Endothelial cell of umbilical vein (primary cell): ENCODE measurements around the gene SHROOM4. TPM values are rescaled to one million over a fixed set of nuclear protein-coding genes. Genes with fewer than 3 reads are reported as not detected.

Experiments used
- BruUV-seq: library from RNA; stranded (reverse); fragments of 400-500 nt; replicated peaks from 2 replicates; lab custom pipeline; 2021; lab: Mats Ljungman, UMichigan
- CTCF ChIA-PET: fragments of 300-600, 350-600 bp; sonication (Branson Sonifier 250); formaldehyde crosslinking; loops from one replicate; lab custom pipeline; 2021; ENCODE audit warnings: antibody characterized with exemption, inconsistent platforms; lab: Charles Lee
- POLR2A ChIA-PET: fragments of 300-600, 350-600 bp; sonication (Branson Sonifier 250); formaldehyde crosslinking; loops from one replicate; lab custom pipeline; 2021; ENCODE audit warnings: antibody characterized with exemption, inconsistent platforms; lab: Charles Lee
- DNase-seq: peaks from one replicate; pipeline ENCODE4 v3.0.0-alpha.2; 2011; ENCODE audit warnings: low read depth, low spot score
- FAIRE-seq: peaks from 2 replicates; lab custom pipeline; 2011; peaks lifted over from hg19 to GRCh38; lab: Jason Lieb, UNC
- H2AFZ ChIP-seq: 2 replicates; pipeline ENCODE4 v1.6.0; 2012; ENCODE audit warnings: low read depth, low read length, control low read depth, inconsistent platforms
- H3K27ac ChIP-seq: 2 replicates; pipeline ENCODE4 v1.5.1; 2011; ENCODE audit warnings: low read depth, mild to moderate bottlenecking, control low read depth, low read length, moderate library complexity; ENCODE audit not compliant: insufficient read depth
- H3K27me3 ChIP-seq, 2 experiments: 2 replicates each; pipeline versions ENCODE4 v1.6.0 to v1.6.1; 2011; ENCODE audit warnings: low read length in 2 of 2, mixed read lengths in 1 of 2; ENCODE audit not compliant: control insufficient read depth in 2 of 2, insufficient read depth in 2 of 2
- H3K36me3 ChIP-seq, 2 experiments: 2 replicates in 1 of 2; 3 replicates in 1 of 2; pipeline ENCODE4 v1.5.1; 2011; ENCODE audit warnings: low read length in 2 of 2, mild to moderate bottlenecking in 1 of 2, moderate library complexity in 1 of 2; ENCODE audit not compliant: control insufficient read depth in 2 of 2, insufficient read depth in 2 of 2; ENCODE audit errors: extremely low read depth in 1 of 2
- H3K4me1 ChIP-seq: 3 replicates; pipeline ENCODE4 v1.5.1; 2011; ENCODE audit warnings: mild to moderate bottlenecking, low read length; ENCODE audit not compliant: control insufficient read depth, insufficient read depth; ENCODE audit errors: extremely low read depth
- H3K4me2 ChIP-seq: 2 replicates; pipeline ENCODE4 v1.6.1; 2011; ENCODE audit warnings: low read length, control low read depth, mixed read lengths; ENCODE audit not compliant: insufficient read depth
- H3K4me3 ChIP-seq, 3 experiments: fragments of 200-600 bp in 1 of 3; sonication (generic), shearing (Covaris generic) in 1 of 3; replicated peaks in 1 of 3; 2 replicates each; pipeline ENCODE4 v1.5.1; 2011 to 2016; ENCODE audit warnings: control low read depth in 3 of 3, low read length in 3 of 3, mild to moderate bottlenecking in 2 of 3, inconsistent platforms in 1 of 3, low read depth in 1 of 3, moderate library complexity in 1 of 3; ENCODE audit not compliant: insufficient read depth in 1 of 3
- H3K79me2 ChIP-seq: 2 replicates; pipeline ENCODE4 v1.6.0; 2012; ENCODE audit warnings: low read length, inconsistent platforms; ENCODE audit not compliant: control insufficient read depth, insufficient read depth
- H3K9ac ChIP-seq: replicated peaks from 2 replicates; pipeline ENCODE3; 2011; ENCODE audit warnings: low read length, control low read depth; ENCODE audit not compliant: insufficient read depth; ENCODE audit errors: extremely low read depth
- H3K9me1 ChIP-seq: replicated peaks from 3 replicates; pipeline ENCODE4 v1.6.0; 2011; ENCODE audit warnings: mild to moderate bottlenecking, low read length; ENCODE audit not compliant: control insufficient read depth, insufficient read depth; ENCODE audit errors: extremely low read depth
- H3K9me3 ChIP-seq: replicated peaks from 2 replicates; pipeline ENCODE4 v1.5.1; 2012; ENCODE audit warnings: low read length, inconsistent platforms; ENCODE audit not compliant: control insufficient read depth, insufficient read depth
- H4K20me1 ChIP-seq: replicated peaks from 2 replicates; pipeline ENCODE3; 2011; ENCODE audit warnings: mild to moderate bottlenecking, low read length; ENCODE audit not compliant: control insufficient read depth, insufficient read depth; ENCODE audit errors: extremely low read depth
- CTCF ChIP-seq, 2 donors: IDR thresholded peaks; 1 replicate in 1 of 2; 2 replicates in 1 of 2; pipeline ENCODE4 v1.5.1; 2011; ENCODE audit warnings: low read length in 2 of 2, mild to moderate bottlenecking in 2 of 2, moderate library complexity in 2 of 2, control low read depth in 1 of 2, inconsistent platforms in 1 of 2, low read depth in 1 of 2; ENCODE audit not compliant: insufficient read depth in 1 of 2; ENCODE audit errors: extremely low read depth in 1 of 2
- EZH2 ChIP-seq: IDR thresholded peaks from 2 replicates; pipeline ENCODE4 v1.6.1; 2012; ENCODE audit warnings: borderline replicate concordance, low read depth, mild to moderate bottlenecking, moderate library complexity, low read length, inconsistent platforms; ENCODE audit not compliant: severe bottlenecking
- FOS ChIP-seq: IDR thresholded peaks from 2 replicates; pipeline ENCODE4 v1.6.1; 2011; ENCODE audit warnings: mild to moderate bottlenecking, low read length, moderate library complexity, borderline replicate concordance; ENCODE audit not compliant: insufficient read depth
- GATA2 ChIP-seq: IDR thresholded peaks from 2 replicates; pipeline ENCODE4 v1.7.0; 2011; ENCODE audit warnings: low read depth, mild to moderate bottlenecking, moderate library complexity, mixed read lengths, low read length; ENCODE audit not compliant: insufficient read length, insufficient read depth
- JUN ChIP-seq: IDR thresholded peaks from 2 replicates; pipeline ENCODE4 v1.6.1; 2011; ENCODE audit warnings: borderline replicate concordance, low read depth; ENCODE audit not compliant: insufficient read length, insufficient read depth
- MAX ChIP-seq: IDR thresholded peaks from 2 replicates; pipeline ENCODE4 v1.6.1; 2011; ENCODE audit not compliant: insufficient read depth, insufficient read length
- MYC ChIP-seq: IDR thresholded peaks from one replicate; pipeline ENCODE4 v1.6.1; 2011; ENCODE audit warnings: mild to moderate bottlenecking, low read depth, low read length
- POLR2A ChIP-seq: IDR thresholded peaks from 2 replicates; pipeline ENCODE4 v1.6.1; 2012; ENCODE audit warnings: low read depth, mild to moderate bottlenecking, control low read depth, low read length
- POLR2AphosphoS5 ChIP-seq: IDR thresholded peaks from 2 replicates; pipeline ENCODE4 v1.6.1; 2012; ENCODE audit warnings: low read depth, mild to moderate bottlenecking, control low read depth, low read length, moderate library complexity; ENCODE audit not compliant: insufficient read depth
- dilution Hi-C: fragments of 300-500 bp; cut with MboI; formaldehyde crosslinking; loops from one replicate; pipeline ENCODE4 v1.15.0; 2019; ENCODE audit warnings: low sequenced_read_pairs; ENCODE audit not compliant: extremely low pct_ligation_motif_present
- intact Hi-C: fragments of 100-400 bp; cut with micrococcal nuclease; formaldehyde crosslinking; loops from one replicate; pipeline ENCODE4 v1.10.0; 2022
- polyA plus RNA-seq, 4 experiments: library from polyadenylated mRNA; depleted of rRNA in 3 of 4; stranded (reverse) in 3 of 4; unstranded in 1 of 4; fragments of >200 nt; gene quantifications; 2 replicates each; pipeline versions ENCODE4 v1.2.1 to v1.2.3, GENCODE V29; 2011 to 2012; ENCODE audit warnings: missing spikeins in 1 of 4
- total RNA-seq: library from RNA; stranded (reverse); gene quantifications from 2 replicates; pipeline ENCODE4 v1.2.3, GENCODE V29; 2021

Gene SHROOM4
- total and polyA plus RNA-seq, 2 donors (not counting 3 experiments of a cell fraction or from before 2014, with no cell fraction given), result 29.7 to 57.5 TPM

- H3K79me2 ChIP-seq, result no peaks in the 10 kb centered on the region
- DNase-seq, result no peak
- H4K20me1 ChIP-seq, result peaks cover 2% of the 10 kb centered on the region
- intact Hi-C loops (loop anchor here (5.0 kb wide), 1 partner anchor 46 kb away; no protein-coding TSS in a partner anchor), dilution Hi-C loops (no loop called here)
- no peaks in the 10 kb centered on the region for H3K9me1 ChIP-seq
- H2AFZ ChIP-seq, result no peak overlapping the region
- no peak overlapping the region for H3K27ac ChIP-seq
- H3K27me3 ChIP-seq, result no peaks in the 10 kb centered on the region
- BruUV-seq, result no TSS peak
- H3K36me3 ChIP-seq, result peaks cover 12 to 28% of the 10 kb centered on the region in 2 experiments
- no peaks in the 10 kb centered on the region for H3K9me3 ChIP-seq
- FAIRE-seq, result no peak
- H3K4me1 ChIP-seq, result peaks cover 25% of the 10 kb centered on the region
- H3K4me2 ChIP-seq, result no peak overlapping the region
- ChIA-PET CTCF (interaction anchor here (1.2 to 1.9 kb wide), 2 partner anchors 31 to 711 kb away, joined by 3 to 6 read pairs; no protein-coding TSS in a partner anchor), POLR2A (interaction anchor here (0.7 kb wide), 1 partner anchor 41 kb away, joined by 3 read pairs; no protein-coding TSS in a partner anchor)
- no peak overlapping the region for H3K9ac ChIP-seq
- no peak for TF ChIP-seq GATA2
- no peak for TF ChIP-seq POLR2AphosphoS5
- TF ChIP-seq FOS, result no peak
- TF ChIP-seq POLR2A, result no peak
- TF ChIP-seq MYC, result no peak
- H3K4me3 ChIP-seq, result no peak overlapping the region
Measured at GRCh38 chrX:50596056-50596455, 217.9 kb downstream of the SHROOM4 start.

- Histone ChIP-seq H3K4me1 (peaks cover 25% of the 10 kb centered on the region), H3K36me3 (peaks cover 8 to 25% of the 10 kb centered on the region in 2 experiments), H2AFZ (no peak overlapping the region), H3K9me3 (no peaks in the 10 kb centered on the region), H3K4me3 (no peak overlapping the region), H4K20me1 (peaks cover under 1% of the 10 kb centered on the region), H3K79me2 (no peaks in the 10 kb centered on the region), H3K9me1 (no peaks in the 10 kb centered on the region), H3K9ac (peak overlapping the region; percentile 33), H3K4me2 (peak overlapping the region; percentile 47), H3K27me3 (no peaks in the 10 kb centered on the region), H3K27ac (peak overlapping the region; percentile 93)
- ChIA-PET CTCF (interaction anchor here (1.0 to 2.1 kb wide), 7 partner anchors 9 to 1963 kb away, joined by 3 to 9 read pairs (median 5); no protein-coding TSS in a partner anchor), POLR2A (interaction anchor here (1.1 kb wide), 1 partner anchor 48 kb away, joined by 3 read pairs; no protein-coding TSS in a partner anchor)
- FAIRE-seq (peak; percentile 98), DNase-seq (peak; percentile 74)
- intact Hi-C loops, result loop anchor here (2.0 to 5.0 kb wide), 2 partner anchors 48 to 86 kb away; no protein-coding TSS in a partner anchor
- TF ChIP-seq MAX, result no peak
- no peak for TF ChIP-seq CTCF (IDR thresholded peaks at IDR 0.05; ENCODE audit: extremely low read depth in 1 of 2, insufficient read depth in 1 of 2, low read depth in 1 of 2, low read length in 2 of 2)
- no peak for TF ChIP-seq JUN
- TF ChIP-seq FOS, result no peak
- TF ChIP-seq GATA2, result no peak
- TF ChIP-seq MYC, result no peak
- TF ChIP-seq EZH2, result no peak
- TF ChIP-seq POLR2AphosphoS5, result no peak
- no peak for TF ChIP-seq POLR2A
- dilution Hi-C loops, result no loop called here
- BruUV-seq, result no TSS peak
Measured at GRCh38 chrX:50594788-50595187, 219.2 kb downstream of the SHROOM4 start.
